Measurements from ENCODE around the gene LTBP4.

- no peak for TF ChIP-seq POLR2A (IDR thresholded peaks at IDR 0.05; ENCODE audit: low read depth, low read length)
- TF ChIP-seq POLR2AphosphoS5 (IDR thresholded peaks at IDR 0.05; ENCODE audit: low read depth, low read length): no peak
- no peak for TF ChIP-seq TAF1 (IDR thresholded peaks at IDR 0.05; ENCODE audit: low read depth, low read length)
- TF ChIP-seq POU2F2 (IDR thresholded peaks at IDR 0.05; ENCODE audit: low read depth, low read length): no peak
- TF ChIP-seq SPI1 (IDR thresholded peaks at IDR 0.05; ENCODE audit: low read depth, low read length): no peak
- no peak for TF ChIP-seq PAX5 (IDR thresholded peaks at IDR 0.05; ENCODE audit: insufficient read depth, low read length, severe bottlenecking)
Measured at GRCh38 chr19:40620161-40620485, 19.0 kb downstream of the LTBP4 start.
